ENCODE data around the gene RAB6A. TPM values are rescaled to one million over a fixed set of nuclear protein-coding genes. Genes with fewer than 3 reads are reported as not detected.

RAB6A gene
- total and polyA plus RNA-seq, 2 of the 8 experiments (the other 6 are each of a cell fraction or from before 2014, with no cell fraction given), result 24.4 to 88.6 TPM

DNA sequence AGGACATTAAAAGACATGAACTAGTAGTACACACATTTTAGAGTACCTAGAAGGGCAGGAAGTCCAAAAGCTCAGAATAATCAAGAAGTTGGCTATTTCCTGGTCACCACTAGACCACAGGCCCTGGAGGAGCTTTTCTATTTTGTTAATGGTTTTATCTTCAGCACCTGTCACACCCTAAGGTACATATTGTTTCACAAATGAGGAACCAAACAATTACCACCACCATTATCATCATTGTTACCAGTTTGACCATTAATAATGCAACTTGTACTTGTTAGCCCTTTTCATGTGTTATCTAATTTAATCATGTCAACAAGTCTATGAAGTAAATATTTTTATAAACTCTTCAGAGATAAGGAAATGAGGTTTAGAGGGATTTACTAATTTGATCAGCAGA lies 31.7 kb upstream of the RAB6A start:
- CTCF ChIA-PET (ENCODE audit: partially characterized antibody), result no interaction called here
- Histone ChIP-seq H2AFZ (ENCODE audit: low read length) (no peak overlapping the region), H3K4me1 (replicated peaks in 1 of 4; ENCODE audit: control insufficient read depth in 3 of 4, insufficient read depth in 4 of 4, low read length in 3 of 4) (peaks cover 0 to 2% (median 1%) of the 10 kb centered on the region in 4 experiments; a peak in 2 of 7 replicates), H3K14ac (ENCODE audit: insufficient read length) (no peak overlapping the region), H2BK15ac (ENCODE audit: low read length) (no peak overlapping the region), H2BK120ac (replicated peaks; ENCODE audit: low read depth, low read length) (no peak overlapping the region), H3K27ac (ENCODE audit: low read depth, low read length) (no peak overlapping the region), H4K8ac (ENCODE audit: extremely low read depth, insufficient read depth, low read length) (no peak overlapping the region), H3K56ac (replicated peaks; ENCODE audit: insufficient read length, low read depth, low read length) (no peak overlapping the region), H2BK20ac (ENCODE audit: low read length) (no peak overlapping the region), H3K4me2 (ENCODE audit: insufficient read depth in 1 of 2, low read depth in 2 of 2, low read length in 2 of 2) (no peak overlapping the region), H2BK12ac (ENCODE audit: low read depth, low read length) (no peak overlapping the region), H3K4ac (replicated peaks; ENCODE audit: insufficient read length, low read depth, low read length) (no peak overlapping the region), H3K27me3 (replicated peaks in 1 of 4; ENCODE audit: control insufficient read depth in 3 of 4, extremely low read depth in 1 of 4, insufficient read depth in 3 of 4, low read length in 3 of 4) (no peaks in the 10 kb centered on the region; a peak in 1 of 7 replicates), H3K36me3 (ENCODE audit: control insufficient read depth in 2 of 4, insufficient read depth in 4 of 4, low read length in 3 of 4) (no peaks in the 10 kb centered on the region), H4K91ac (replicated peaks; ENCODE audit: insufficient read length, low read length) (no peak overlapping the region), H3K9ac (replicated peaks in 1 of 4; ENCODE audit: extremely low read depth in 1 of 4, low read depth in 3 of 4, low read length in 3 of 4) (no peak overlapping the region), H3K18ac (ENCODE audit: extremely low read depth, low read length) (no peak overlapping the region), H3K4me3 (ENCODE audit: extremely low read depth in 1 of 4, insufficient read depth in 2 of 4, low read depth in 3 of 4, low read length in 4 of 4) (no peak overlapping the region), H2BK5ac (ENCODE audit: low read depth, low read length) (no peak overlapping the region), H3K9me3 (ENCODE audit: insufficient read depth in 2 of 2, low read depth in 1 of 2, low read length in 1 of 2) (no peaks in the 10 kb centered on the region), H4K5ac (ENCODE audit: insufficient read length, low read depth, low read length) (no peak overlapping the region), H4K20me1 (replicated peaks in 1 of 2; ENCODE audit: control insufficient read depth in 1 of 2, insufficient read depth in 2 of 2, low read length in 2 of 2) (peaks cover 0 to 8% of the 10 kb centered on the region in 2 experiments), H3K79me1 (ENCODE audit: low read depth, low read length) (0 out of 2 replicates have a peak, but pooled peaks cover 2% of the 10 kb centered on the region), H2AK5ac (ENCODE audit: low read depth, low read length) (no peak overlapping the region), H3K23me2 (ENCODE audit: low read depth, low read length) (no peaks in the 10 kb centered on the region; the same call in 1 of the 2 replicates), H3K23ac (ENCODE audit: insufficient read length) (no peak overlapping the region), H3K79me2 (ENCODE audit: control insufficient read depth in 1 of 2, insufficient read depth in 2 of 2, low read length in 2 of 2) (peaks cover 0 to 11% of the 10 kb centered on the region in 2 experiments; a peak in 1 of 4 replicates)
- POLR2A ChIA-PET (ENCODE audit: partially characterized antibody), result interaction anchor here (0.6 to 3.4 kb wide), 4 partner anchors 10 to 55 kb away, joined by 3 to 16 read pairs (median 4); no protein-coding TSS in a partner anchor
- DNase-seq (ENCODE audit: low read depth in 1 of 2, low spot score in 2 of 2) (no peak), FAIRE-seq (no peak)
- TF ChIP-seq, protein P1, sequence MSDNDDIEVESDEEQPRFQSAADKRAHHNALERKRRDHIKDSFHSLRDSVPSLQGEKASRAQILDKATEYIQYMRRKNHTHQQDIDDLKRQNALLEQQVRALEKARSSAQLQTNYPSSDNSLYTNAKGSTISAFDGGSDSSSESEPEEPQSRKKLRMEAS (IDR thresholded peaks at IDR 0.05), result no peak
- TF ChIP-seq JUND (IDR thresholded peaks at IDR 0.05; ENCODE audit: low read length), result no peak
- no peak for TF ChIP-seq TCF12 (IDR thresholded peaks at IDR 0.05; ENCODE audit: low read depth, low read length)
- no peak for TF ChIP-seq BCL11A (IDR thresholded peaks at IDR 0.05; ENCODE audit: low read depth in 2 of 2, low read length in 2 of 2)
- TF ChIP-seq SP2 (IDR thresholded peaks at IDR 0.05; ENCODE audit: low read length), result no peak
- TF ChIP-seq SP1 (IDR thresholded peaks at IDR 0.05; ENCODE audit: low read depth, low read length), result no peak
- TF ChIP-seq POLR2AphosphoS5 (IDR thresholded peaks at IDR 0.05; ENCODE audit: low read depth, low read length), result no peak
- no peak for TF ChIP-seq PHF8 (conservative IDR thresholded peaks at IDR 0.05; ENCODE audit: low read depth, low read length)
- TF ChIP-seq TAF7 (optimal IDR thresholded peaks at IDR 0.05; ENCODE audit: borderline replicate concordance, low read depth, low read length), result no peak
- TF ChIP-seq SIRT6 (IDR thresholded peaks at IDR 0.05; ENCODE audit: low read length), result no peak
- no peak for TF ChIP-seq CHD1 (IDR thresholded peaks at IDR 0.05; ENCODE audit: low read depth, low read length)
- no peak for TF ChIP-seq SUZ12 (IDR thresholded peaks at IDR 0.05; ENCODE audit: low read length)
- TF ChIP-seq JUN (IDR thresholded peaks at IDR 0.05; ENCODE audit: low read depth, low read length), result no peak
- TF ChIP-seq RXRA (IDR thresholded peaks at IDR 0.05; ENCODE audit: insufficient read depth, low read depth, low read length), result no peak
- TF ChIP-seq ZNF274 (IDR thresholded peaks at IDR 0.05; ENCODE audit: borderline replicate concordance, extremely low read depth, low read length), result no peak
- no peak for TF ChIP-seq HDAC2 (IDR thresholded peaks at IDR 0.05; ENCODE audit: borderline replicate concordance in 1 of 2, low read depth in 2 of 2, low read length in 2 of 2)

Data from H1 (cell line).